Esophagus muscularis mucosa (tissue), 4 donors: Measurements from ENCODE around the gene PC. TPM values are rescaled to one million over a fixed set of nuclear protein-coding genes. Genes with fewer than 3 reads are reported as not detected.

ENCODE experiments used
- DNase-seq: peaks from one replicate; pipeline ENCODE4 v3.0.0-alpha.2; 2017; ENCODE audit errors: extremely low spot score
- H3K27ac ChIP-seq, 4 donors: fragments of 200-600 bp; sonication (generic); replicated peaks in 1 of 4; 1 replicate in 3 of 4; 2 replicates in 1 of 4; pipeline ENCODE4 v1.5.1; 2016 to 2019; ENCODE audit warnings: mild to moderate bottlenecking in 1 of 4
- H3K27me3 ChIP-seq, 4 donors: fragments of 200-600 bp; sonication (generic); one replicate each; pipeline versions ENCODE4 v1.5.1 to v1.6.0; 2016 to 2019
- H3K36me3 ChIP-seq, 4 donors: fragments of 200-600 bp; sonication (generic); one replicate each; pipeline ENCODE4 v1.5.1; 2016 to 2019
- H3K4me1 ChIP-seq, 4 donors: fragments of 200-600 bp; sonication (generic); one replicate each; pipeline ENCODE4 v1.5.1; 2016 to 2019
- H3K4me3 ChIP-seq, 4 donors: fragments of 200-600 bp; sonication (generic); 1 replicate in 2 of 4; 2 replicates in 2 of 4; pipeline ENCODE4 v1.5.1; 2016 to 2019; ENCODE audit warnings: mild to moderate bottlenecking in 4 of 4, moderate library complexity in 1 of 4
- H3K9me3 ChIP-seq, 4 donors: fragments of 200-600 bp; sonication (generic); 1 replicate in 3 of 4; 2 replicates in 1 of 4; pipeline ENCODE4 v1.5.1; 2016 to 2019
- EP300 ChIP-seq: sonication (generic); formaldehyde crosslinking; IDR thresholded peaks from one replicate; pipeline ENCODE4 v1.6.1; 2017; ENCODE audit warnings: antibody characterized with exemption
- POLR2A ChIP-seq: fragments of 450-650 bp; IDR thresholded peaks from one replicate; pipeline ENCODE4 v1.6.1; 2017; ENCODE audit warnings: antibody characterized with exemption, moderate library complexity, mild to moderate bottlenecking, low read depth
- POLR2AphosphoS5 ChIP-seq, 2 donors: sonication (generic); formaldehyde crosslinking; IDR thresholded peaks; one replicate each; pipeline ENCODE4 v1.6.1; 2017; ENCODE audit warnings: antibody characterized with exemption in 2 of 2
- WGBS: methylation state at CpG from one replicate; pipeline ENCODE4 v1.1.5; 2018; 5-methylcytosine and 5-hydroxymethylcytosine counted together
- intact Hi-C: fragments of 100-400 bp; cut with DNase I; formaldehyde crosslinking; loops from one replicate; pipeline ENCODE4 v1.15.1; 2023
- total RNA-seq, 4 donors: library from RNA; depleted of rRNA; stranded (reverse); fragments of >200 nt; gene quantifications; one replicate each; pipeline versions ENCODE4 v1.1.0 to v1.2.1, GENCODE V29; 2016
- TF ChIP-seq, protein P1 (sequence below), 3 experiments: fragments of 200-600 bp in 2 of 3; fragments of 450-650 bp in 1 of 3; sonication (generic) in 2 of 3; IDR thresholded peaks; one replicate each; pipeline ENCODE4 v1.5.1; 2017 to 2019; ENCODE audit warnings: antibody characterized with exemption in 3 of 3, mild to moderate bottlenecking in 2 of 3, moderate library complexity in 1 of 3

PC gene
- total RNA-seq, 4 donors from 2014 or later: 2.1 to 5.5 (median 5.1) TPM

DNA sequence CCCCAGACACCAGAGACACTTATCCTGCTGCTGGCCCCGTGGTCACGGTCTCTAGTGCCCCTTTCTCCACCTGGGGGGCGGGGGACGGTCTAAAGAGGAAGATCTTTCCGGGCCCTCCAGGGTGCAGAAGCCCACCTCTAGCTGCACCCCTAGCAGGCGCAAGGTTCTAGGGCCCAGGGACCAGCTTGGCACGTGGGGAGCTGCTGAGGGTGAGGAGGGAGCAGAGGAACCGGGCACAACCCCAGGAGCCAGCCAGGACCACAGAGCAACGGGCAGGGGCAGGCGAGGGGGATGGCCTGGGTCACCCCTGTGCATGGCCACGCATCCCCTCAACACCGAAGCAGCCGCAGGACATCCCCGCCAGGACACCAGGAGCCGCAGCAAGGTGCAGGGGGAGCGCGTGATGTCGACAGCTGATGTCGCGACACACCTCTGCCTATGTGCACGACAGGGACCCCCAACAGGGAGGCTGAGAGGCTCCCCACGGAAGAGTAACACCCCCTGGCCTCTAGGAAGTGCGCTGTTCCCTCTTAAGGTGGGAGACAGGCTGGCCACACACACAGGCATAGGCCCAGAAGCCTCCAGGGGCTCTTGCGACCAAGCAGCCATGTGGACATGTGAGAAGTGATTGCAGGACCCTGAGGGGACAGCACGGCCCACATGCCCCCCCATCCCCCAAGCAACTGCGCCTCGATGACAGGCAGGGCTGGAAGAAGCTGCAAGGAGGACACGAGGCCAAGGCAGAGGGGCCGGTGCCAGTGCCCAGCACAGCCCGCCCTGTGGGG, 96.2 kb downstream of the PC start:
- peaks cover 0 to 21% (median 8%) of the 10 kb centered on the region in 4 donors for H3K4me1 ChIP-seq
- TF ChIP-seq POLR2AphosphoS5 (IDR thresholded peaks at IDR 0.05): no peak
- TF ChIP-seq, protein P1, sequence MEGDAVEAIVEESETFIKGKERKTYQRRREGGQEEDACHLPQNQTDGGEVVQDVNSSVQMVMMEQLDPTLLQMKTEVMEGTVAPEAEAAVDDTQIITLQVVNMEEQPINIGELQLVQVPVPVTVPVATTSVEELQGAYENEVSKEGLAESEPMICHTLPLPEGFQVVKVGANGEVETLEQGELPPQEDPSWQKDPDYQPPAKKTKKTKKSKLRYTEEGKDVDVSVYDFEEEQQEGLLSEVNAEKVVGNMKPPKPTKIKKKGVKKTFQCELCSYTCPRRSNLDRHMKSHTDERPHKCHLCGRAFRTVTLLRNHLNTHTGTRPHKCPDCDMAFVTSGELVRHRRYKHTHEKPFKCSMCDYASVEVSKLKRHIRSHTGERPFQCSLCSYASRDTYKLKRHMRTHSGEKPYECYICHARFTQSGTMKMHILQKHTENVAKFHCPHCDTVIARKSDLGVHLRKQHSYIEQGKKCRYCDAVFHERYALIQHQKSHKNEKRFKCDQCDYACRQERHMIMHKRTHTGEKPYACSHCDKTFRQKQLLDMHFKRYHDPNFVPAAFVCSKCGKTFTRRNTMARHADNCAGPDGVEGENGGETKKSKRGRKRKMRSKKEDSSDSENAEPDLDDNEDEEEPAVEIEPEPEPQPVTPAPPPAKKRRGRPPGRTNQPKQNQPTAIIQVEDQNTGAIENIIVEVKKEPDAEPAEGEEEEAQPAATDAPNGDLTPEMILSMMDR (IDR thresholded peaks at IDR 0.05): no peak
- WGBS: 92% methylated on average over 24 of the region's 30 CpGs
- H3K27ac ChIP-seq: no peak overlapping the region
- intact Hi-C loops: no loop called here
- no peaks in the 10 kb centered on the region for H3K9me3 ChIP-seq
- H3K4me3 ChIP-seq: no peak overlapping the region
- H3K36me3 ChIP-seq: peaks cover 0 to 27% (median 20%) of the 10 kb centered on the region in 4 donors
- H3K27me3 ChIP-seq: no peaks in the 10 kb centered on the region
- DNase-seq: no peak

DNA sequence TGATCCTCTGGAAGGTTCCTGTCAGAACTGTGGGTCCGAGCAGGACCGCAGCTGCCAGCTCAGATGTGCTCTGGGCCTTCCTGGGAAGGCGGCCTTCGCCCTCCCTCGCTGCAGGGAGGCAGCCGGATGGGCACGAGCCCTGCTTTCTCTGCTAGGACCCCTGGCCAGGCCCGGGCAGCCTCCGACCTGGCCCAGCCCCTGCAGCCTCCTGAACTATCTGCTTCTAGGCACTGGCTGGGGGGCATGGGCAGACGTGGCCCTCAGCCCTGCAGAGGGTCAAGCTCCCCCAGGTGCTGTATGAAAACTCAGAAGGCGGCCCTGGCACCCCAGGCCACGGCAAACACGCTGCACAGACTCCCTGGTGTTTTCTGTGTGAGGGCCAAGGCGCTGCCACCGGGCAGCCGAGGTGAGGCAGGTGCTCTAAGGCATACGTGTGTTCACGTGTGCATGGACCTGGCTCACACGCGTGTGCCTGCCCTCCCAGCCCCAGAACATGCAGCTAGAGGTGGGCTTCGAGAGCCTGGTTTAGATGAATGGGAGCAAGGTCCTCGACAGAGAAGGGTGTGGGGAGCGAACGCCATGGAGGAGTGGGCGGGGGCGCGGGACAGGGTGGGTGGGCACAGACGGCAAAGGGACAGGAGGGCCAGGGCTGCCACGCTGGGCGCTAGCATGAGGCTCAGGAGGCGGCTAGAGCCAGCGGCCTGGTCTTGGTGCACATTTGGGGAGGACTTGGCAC, 97.0 kb downstream of the PC start:
- no peak for DNase-seq
- Histone ChIP-seq H3K27me3 (no peaks in the 10 kb centered on the region), H3K9me3 (no peaks in the 10 kb centered on the region), H3K36me3 (peaks cover 0 to 27% (median 20%) of the 10 kb centered on the region in 4 donors), H3K4me3 (no peak overlapping the region), H3K4me1 (peaks cover 0 to 21% (median 8%) of the 10 kb centered on the region in 4 donors), H3K27ac (no peak overlapping the region)
- TF ChIP-seq EP300: no peak
- TF ChIP-seq POLR2A: no peak
- TF ChIP-seq, protein P1 (IDR thresholded peaks at IDR 0.05): no peak
- TF ChIP-seq POLR2AphosphoS5 (IDR thresholded peaks at IDR 0.05): no peak
- 90% methylated on average over 27 of the region's 32 CpGs for WGBS
- intact Hi-C loops: no loop called here

DNA sequence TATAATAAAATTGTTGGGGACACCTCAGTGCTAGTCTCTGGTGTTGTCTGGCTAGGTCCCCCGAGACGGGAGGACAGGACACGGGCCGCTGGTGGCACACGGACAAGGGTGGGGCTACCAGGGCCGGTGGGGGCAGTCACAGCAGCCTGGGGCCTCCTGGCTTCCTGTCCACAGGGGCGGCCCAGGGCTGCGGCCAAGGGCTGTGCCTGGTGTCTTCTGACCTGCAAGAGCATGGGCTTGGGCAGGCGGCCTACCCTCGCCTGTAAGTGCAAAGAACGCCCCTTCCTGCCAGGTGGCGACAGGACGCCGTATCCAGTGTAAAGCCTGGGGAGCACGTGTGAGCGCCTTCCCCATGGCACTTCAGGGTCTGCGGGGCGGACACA, 97.7 kb downstream of the PC start:
- Histone ChIP-seq H3K36me3 (peaks cover 0 to 24% (median 19%) of the 10 kb centered on the region in 4 donors), H3K27ac (no peak overlapping the region), H3K27me3 (no peaks in the 10 kb centered on the region), H3K4me3 (no peak overlapping the region), H3K4me1 (peaks cover 3 to 26% (median 13%) of the 10 kb centered on the region in 4 donors), H3K9me3 (no peaks in the 10 kb centered on the region)
- intact Hi-C loops: no loop called here
- WGBS: 80% methylated on average over 11 of the region's 18 CpGs
- no peak for DNase-seq
- TF ChIP-seq, protein P1 (IDR thresholded peaks at IDR 0.05): no peak
- TF ChIP-seq EP300 (no peak), POLR2AphosphoS5 (IDR thresholded peaks at IDR 0.05) (no peak), POLR2A (no peak)

DNA sequence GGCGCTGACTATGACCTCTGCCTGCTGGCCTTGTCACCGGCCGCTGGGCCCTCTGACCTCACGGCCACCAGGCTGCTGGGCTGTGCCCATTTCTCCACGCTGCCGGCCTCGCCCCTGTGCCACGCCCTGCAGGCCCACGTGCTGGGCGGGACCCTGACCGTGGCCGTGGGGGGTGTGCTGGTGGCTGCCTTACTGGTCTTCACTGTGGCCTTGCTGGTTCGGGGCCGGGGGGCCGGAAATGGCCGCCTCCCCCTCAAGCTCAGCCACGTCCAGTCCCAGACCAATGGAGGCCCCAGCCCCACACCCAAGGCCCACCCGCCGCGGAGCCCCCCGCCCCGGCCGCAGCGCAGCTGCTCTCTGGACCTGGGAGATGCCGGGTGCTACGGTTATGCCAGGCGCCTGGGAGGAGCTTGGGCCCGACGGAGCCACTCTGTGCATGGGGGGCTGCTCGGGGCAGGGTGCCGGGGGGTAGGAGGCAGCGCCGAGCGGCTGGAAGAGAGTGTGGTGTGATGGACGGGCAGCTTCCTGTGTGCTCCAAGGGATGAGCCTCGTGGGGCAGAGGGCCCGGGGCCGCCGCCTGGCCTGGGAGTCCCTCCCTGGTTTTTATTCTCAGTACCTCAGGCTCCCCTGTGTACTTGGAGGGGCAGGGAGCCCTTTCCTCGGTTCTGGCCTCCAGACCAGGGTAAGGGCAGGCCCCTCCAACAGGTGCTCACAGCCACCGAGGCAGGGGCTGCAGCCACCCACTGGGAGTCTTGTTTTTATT, 98.3 kb downstream of the PC start:
- peaks cover 0 to 24% (median 19%) of the 10 kb centered on the region in 4 donors for H3K36me3 ChIP-seq
- no peak for DNase-seq
- no peaks in the 10 kb centered on the region for H3K27me3 ChIP-seq
- intact Hi-C loops: loop anchor here (10.0 kb wide), 1 partner anchor 515 kb away; the partner anchor contains the start of genes B4GAT1 and BRMS1
- H3K27ac ChIP-seq: no peak overlapping the region
- no peaks in the 10 kb centered on the region for H3K9me3 ChIP-seq
- no peak overlapping the region for H3K4me3 ChIP-seq
- peaks cover 6 to 32% (median 17%) of the 10 kb centered on the region in 4 donors for H3K4me1 ChIP-seq
- 91% methylated on average over 17 of the region's 41 CpGs for WGBS
- TF ChIP-seq POLR2A (no peak), EP300 (no peak), POLR2AphosphoS5 (IDR thresholded peaks at IDR 0.05) (no peak)
- TF ChIP-seq, protein P1 (IDR thresholded peaks at IDR 0.05): no peak
